ENCODE results near the gene MDK. TPM values are rescaled to one million over a fixed set of nuclear protein-coding genes. Genes with fewer than 3 reads are reported as not detected.

The MDK gene
- total RNA-seq, 1 experiment from 2014 or later, result 699 TPM

DNA sequence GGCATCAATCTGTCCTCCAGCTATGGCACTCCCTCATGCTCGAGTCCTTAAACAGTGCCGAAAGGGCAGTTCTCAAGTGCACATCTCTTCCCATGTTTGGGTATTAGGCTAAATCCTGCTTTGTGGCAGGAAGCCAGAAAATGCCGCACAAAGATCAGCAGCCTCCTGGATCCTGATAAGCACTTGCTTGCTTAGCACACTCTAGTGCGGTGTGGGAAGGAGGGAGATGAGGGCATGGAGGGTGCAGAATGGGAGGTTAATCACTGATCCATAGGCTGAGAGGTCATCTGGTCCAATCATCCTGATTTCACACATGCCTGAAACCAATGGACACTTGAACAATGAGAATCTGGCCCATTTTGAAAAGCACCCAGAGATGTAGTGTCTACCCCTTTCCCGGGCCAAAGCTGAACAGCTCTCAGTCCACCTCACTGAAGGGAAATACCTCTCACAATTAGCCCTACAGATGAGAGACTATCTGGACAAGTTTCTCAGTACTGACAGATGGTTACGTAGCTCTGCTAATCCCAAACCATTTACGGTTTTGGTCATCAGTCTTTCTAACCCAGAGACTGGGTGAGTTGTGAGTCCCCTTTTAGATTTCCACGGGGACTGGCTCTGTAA lies 39.9 kb downstream of the MDK start:
- no peaks in the 10 kb centered on the region for H3K9me3 Mint-ChIP-seq (ENCODE audit: unreplicated experiment)
- no peak for DNase-seq
- POLR2A ChIA-PET, result no interaction called here
- Histone ChIP-seq H3K27me3 (replicated peaks; ENCODE audit: control insufficient read depth, insufficient read depth, low read length) (no peaks in the 10 kb centered on the region), H3K9me3 (no peaks in the 10 kb centered on the region), H3K4me1 (no peaks in the 10 kb centered on the region), H3K4me3 (ENCODE audit: low read depth, low read length) (no peak overlapping the region), H3K36me3 (ENCODE audit: control insufficient read depth, insufficient read depth, low read length) (no peaks in the 10 kb centered on the region)
- no peak overlapping the region for H3K4me3 Mint-ChIP-seq (ENCODE audit: unreplicated experiment)
- intact Hi-C loops (cut with micrococcal nuclease; ENCODE audit: unreplicated experiment), result no loop called here
- peaks cover 75% of the 10 kb centered on the region for H3K36me3 Mint-ChIP-seq (ENCODE audit: insufficient read depth, unreplicated experiment)
- no peak overlapping the region for H3K27ac Mint-ChIP-seq (ENCODE audit: unreplicated experiment)
- no TSS peak for BruUV-seq (replicated peaks)
- CTCF ChIA-PET, result interaction anchor here (0.7 kb wide), 1 partner anchor 32 kb away, joined by 3 read pairs; no protein-coding TSS in a partner anchor
- no peaks in the 10 kb centered on the region for H3K4me1 Mint-ChIP-seq (ENCODE audit: low read depth, unreplicated experiment)
- TF ChIP-seq, protein P1, sequence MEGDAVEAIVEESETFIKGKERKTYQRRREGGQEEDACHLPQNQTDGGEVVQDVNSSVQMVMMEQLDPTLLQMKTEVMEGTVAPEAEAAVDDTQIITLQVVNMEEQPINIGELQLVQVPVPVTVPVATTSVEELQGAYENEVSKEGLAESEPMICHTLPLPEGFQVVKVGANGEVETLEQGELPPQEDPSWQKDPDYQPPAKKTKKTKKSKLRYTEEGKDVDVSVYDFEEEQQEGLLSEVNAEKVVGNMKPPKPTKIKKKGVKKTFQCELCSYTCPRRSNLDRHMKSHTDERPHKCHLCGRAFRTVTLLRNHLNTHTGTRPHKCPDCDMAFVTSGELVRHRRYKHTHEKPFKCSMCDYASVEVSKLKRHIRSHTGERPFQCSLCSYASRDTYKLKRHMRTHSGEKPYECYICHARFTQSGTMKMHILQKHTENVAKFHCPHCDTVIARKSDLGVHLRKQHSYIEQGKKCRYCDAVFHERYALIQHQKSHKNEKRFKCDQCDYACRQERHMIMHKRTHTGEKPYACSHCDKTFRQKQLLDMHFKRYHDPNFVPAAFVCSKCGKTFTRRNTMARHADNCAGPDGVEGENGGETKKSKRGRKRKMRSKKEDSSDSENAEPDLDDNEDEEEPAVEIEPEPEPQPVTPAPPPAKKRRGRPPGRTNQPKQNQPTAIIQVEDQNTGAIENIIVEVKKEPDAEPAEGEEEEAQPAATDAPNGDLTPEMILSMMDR (IDR thresholded peaks at IDR 0.05; ENCODE audit: insufficient read depth in 1 of 2, low read depth in 1 of 2, low read length in 1 of 2, severe bottlenecking in 1 of 2, unreplicated experiment in 1 of 2), result no peak
- no peaks in the 10 kb centered on the region for H3K27me3 Mint-ChIP-seq (ENCODE audit: insufficient read depth, unreplicated experiment)

DNA sequence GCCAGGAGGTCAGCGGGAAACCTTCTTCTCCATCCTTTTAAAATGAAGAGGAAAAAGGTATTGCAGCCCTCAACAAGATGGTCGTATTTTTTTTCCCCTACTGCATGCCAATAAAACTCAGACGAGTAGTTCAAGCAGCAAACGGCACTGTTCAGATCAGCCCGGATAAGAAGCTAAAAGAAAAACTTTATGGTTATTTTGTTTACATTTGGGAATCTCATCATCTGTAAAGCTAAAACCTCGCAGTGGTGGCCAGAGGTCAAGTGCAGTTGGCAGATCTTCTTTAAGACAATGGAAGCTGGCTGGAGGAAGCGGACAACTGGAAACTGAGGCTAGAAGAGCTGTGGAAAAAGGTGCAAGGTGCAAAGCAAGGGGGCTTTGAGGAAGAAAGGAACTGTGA lies 41.1 kb downstream of the MDK start:
- Histone ChIP-seq H3K9me3 (no peaks in the 10 kb centered on the region), H3K4me1 (no peaks in the 10 kb centered on the region), H3K36me3 (ENCODE audit: control insufficient read depth, insufficient read depth, low read length) (no peaks in the 10 kb centered on the region), H3K27me3 (replicated peaks; ENCODE audit: control insufficient read depth, insufficient read depth, low read length) (no peaks in the 10 kb centered on the region), H3K4me3 (ENCODE audit: low read depth, low read length) (no peak overlapping the region)
- no TSS peak for BruUV-seq (replicated peaks)
- DNase-seq, result no peak
- ChIA-PET CTCF (no interaction called here), POLR2A (no interaction called here)
- H3K36me3 Mint-ChIP-seq (ENCODE audit: insufficient read depth, unreplicated experiment), result peaks cover 71% of the 10 kb centered on the region
- TF ChIP-seq, protein P1 (IDR thresholded peaks at IDR 0.05; ENCODE audit: insufficient read depth in 1 of 2, low read depth in 1 of 2, low read length in 1 of 2, severe bottlenecking in 1 of 2, unreplicated experiment in 1 of 2), result no peak
- no peak overlapping the region for H3K4me3 Mint-ChIP-seq (ENCODE audit: unreplicated experiment)
- no peaks in the 10 kb centered on the region for H3K27me3 Mint-ChIP-seq (ENCODE audit: insufficient read depth, unreplicated experiment)
- intact Hi-C loops (cut with micrococcal nuclease; ENCODE audit: unreplicated experiment), result no loop called here
- no peaks in the 10 kb centered on the region for H3K9me3 Mint-ChIP-seq (ENCODE audit: unreplicated experiment)
- no peaks in the 10 kb centered on the region for H3K4me1 Mint-ChIP-seq (ENCODE audit: low read depth, unreplicated experiment)
- H3K27ac Mint-ChIP-seq (ENCODE audit: unreplicated experiment), result no peak overlapping the region

DNA sequence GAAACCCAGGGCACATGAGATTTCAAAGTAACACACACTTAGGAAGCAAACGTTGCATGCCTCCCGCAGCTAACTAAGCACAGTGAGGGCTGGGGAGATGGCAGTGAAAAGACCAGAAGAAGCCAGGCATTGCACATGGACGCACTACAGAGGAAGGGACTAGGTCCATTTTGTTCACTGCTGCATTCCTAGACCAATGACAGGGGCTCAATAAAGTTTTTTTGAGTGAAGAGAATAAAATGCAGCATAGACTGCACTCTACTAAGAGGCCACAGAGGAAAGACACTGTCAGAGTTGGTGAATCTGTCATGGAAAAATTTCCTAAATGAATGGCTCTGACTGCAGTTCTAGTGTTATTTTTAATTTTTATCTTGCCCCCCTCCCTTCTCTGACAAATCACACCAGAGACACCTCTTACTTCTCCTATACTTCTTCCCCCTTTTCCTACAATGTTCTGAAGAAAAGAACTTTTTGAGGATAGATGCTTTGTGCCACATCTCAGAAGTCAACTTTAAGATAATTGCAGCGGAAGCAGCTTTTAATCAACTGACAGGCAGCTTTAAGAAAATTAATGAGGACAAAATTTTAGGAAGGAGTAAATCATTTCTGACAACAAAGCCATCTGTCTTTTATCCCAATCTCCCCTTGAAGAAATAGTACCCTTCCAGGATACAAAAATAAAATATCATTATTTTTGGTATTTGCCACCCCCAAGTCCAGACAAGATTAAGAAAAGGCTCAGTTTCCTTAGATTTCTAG lies 44.9 kb downstream of the MDK start:
- intact Hi-C loops (cut with micrococcal nuclease; ENCODE audit: unreplicated experiment), result no loop called here
- TF ChIP-seq, protein P1 (IDR thresholded peaks at IDR 0.05; ENCODE audit: insufficient read depth in 1 of 2, low read depth in 1 of 2, low read length in 1 of 2, severe bottlenecking in 1 of 2, unreplicated experiment in 1 of 2), result no peak
- H3K4me3 Mint-ChIP-seq (ENCODE audit: unreplicated experiment), result no peak overlapping the region
- POLR2A ChIA-PET, result no interaction called here
- no peaks in the 10 kb centered on the region for H3K27me3 Mint-ChIP-seq (ENCODE audit: insufficient read depth, unreplicated experiment)
- H3K27ac Mint-ChIP-seq (ENCODE audit: unreplicated experiment), result no peak overlapping the region
- Histone ChIP-seq H3K27me3 (replicated peaks; ENCODE audit: control insufficient read depth, insufficient read depth, low read length) (no peaks in the 10 kb centered on the region), H3K36me3 (ENCODE audit: control insufficient read depth, insufficient read depth, low read length) (no peaks in the 10 kb centered on the region), H3K4me3 (ENCODE audit: low read depth, low read length) (no peak overlapping the region), H3K4me1 (no peaks in the 10 kb centered on the region), H3K9me3 (no peaks in the 10 kb centered on the region)
- DNase-seq, result no peak
- BruUV-seq (replicated peaks), result no TSS peak
- peaks cover 62% of the 10 kb centered on the region for H3K36me3 Mint-ChIP-seq (ENCODE audit: insufficient read depth, unreplicated experiment)
- no peaks in the 10 kb centered on the region for H3K9me3 Mint-ChIP-seq (ENCODE audit: unreplicated experiment)
- CTCF ChIA-PET, result no interaction called here
- no peaks in the 10 kb centered on the region for H3K4me1 Mint-ChIP-seq (ENCODE audit: low read depth, unreplicated experiment)

All from Caco-2 (cell line).